ENCODE measurements around the gene NQO1. TPM values are rescaled to one million over a fixed set of nuclear protein-coding genes. Genes with fewer than 3 reads are reported as not detected.

NQO1 gene
- total RNA-seq, 3 donors from 2014 or later, result 116 to 188 (median 133) TPM

- H3K27ac ChIP-seq, result no peak overlapping the region
- no peaks in the 10 kb centered on the region for H3K9me3 ChIP-seq
- no peak overlapping the region for H3K4me3 ChIP-seq
- DNase-seq (ENCODE audit: low spot score in 2 of 2), result no peak
- H3K4me1 ChIP-seq, result no peaks in the 10 kb centered on the region
- H3K27me3 ChIP-seq, result no peaks in the 10 kb centered on the region
- H3K36me3 ChIP-seq, result no peaks in the 10 kb centered on the region
- intact Hi-C loops (cut with DNase I; ENCODE audit: low total_unique reads), result no loop called here
- TF ChIP-seq POLR2AphosphoS5 (IDR thresholded peaks at IDR 0.05), result no peak
- TF ChIP-seq, protein P1, sequence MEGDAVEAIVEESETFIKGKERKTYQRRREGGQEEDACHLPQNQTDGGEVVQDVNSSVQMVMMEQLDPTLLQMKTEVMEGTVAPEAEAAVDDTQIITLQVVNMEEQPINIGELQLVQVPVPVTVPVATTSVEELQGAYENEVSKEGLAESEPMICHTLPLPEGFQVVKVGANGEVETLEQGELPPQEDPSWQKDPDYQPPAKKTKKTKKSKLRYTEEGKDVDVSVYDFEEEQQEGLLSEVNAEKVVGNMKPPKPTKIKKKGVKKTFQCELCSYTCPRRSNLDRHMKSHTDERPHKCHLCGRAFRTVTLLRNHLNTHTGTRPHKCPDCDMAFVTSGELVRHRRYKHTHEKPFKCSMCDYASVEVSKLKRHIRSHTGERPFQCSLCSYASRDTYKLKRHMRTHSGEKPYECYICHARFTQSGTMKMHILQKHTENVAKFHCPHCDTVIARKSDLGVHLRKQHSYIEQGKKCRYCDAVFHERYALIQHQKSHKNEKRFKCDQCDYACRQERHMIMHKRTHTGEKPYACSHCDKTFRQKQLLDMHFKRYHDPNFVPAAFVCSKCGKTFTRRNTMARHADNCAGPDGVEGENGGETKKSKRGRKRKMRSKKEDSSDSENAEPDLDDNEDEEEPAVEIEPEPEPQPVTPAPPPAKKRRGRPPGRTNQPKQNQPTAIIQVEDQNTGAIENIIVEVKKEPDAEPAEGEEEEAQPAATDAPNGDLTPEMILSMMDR (IDR thresholded peaks at IDR 0.05), result no peak
- no peak for TF ChIP-seq POLR2A (IDR thresholded peaks at IDR 0.05)
Observed at GRCh38 chr16:69768666-69769065, 42.3 kb upstream of the NQO1 start.

DNA sequence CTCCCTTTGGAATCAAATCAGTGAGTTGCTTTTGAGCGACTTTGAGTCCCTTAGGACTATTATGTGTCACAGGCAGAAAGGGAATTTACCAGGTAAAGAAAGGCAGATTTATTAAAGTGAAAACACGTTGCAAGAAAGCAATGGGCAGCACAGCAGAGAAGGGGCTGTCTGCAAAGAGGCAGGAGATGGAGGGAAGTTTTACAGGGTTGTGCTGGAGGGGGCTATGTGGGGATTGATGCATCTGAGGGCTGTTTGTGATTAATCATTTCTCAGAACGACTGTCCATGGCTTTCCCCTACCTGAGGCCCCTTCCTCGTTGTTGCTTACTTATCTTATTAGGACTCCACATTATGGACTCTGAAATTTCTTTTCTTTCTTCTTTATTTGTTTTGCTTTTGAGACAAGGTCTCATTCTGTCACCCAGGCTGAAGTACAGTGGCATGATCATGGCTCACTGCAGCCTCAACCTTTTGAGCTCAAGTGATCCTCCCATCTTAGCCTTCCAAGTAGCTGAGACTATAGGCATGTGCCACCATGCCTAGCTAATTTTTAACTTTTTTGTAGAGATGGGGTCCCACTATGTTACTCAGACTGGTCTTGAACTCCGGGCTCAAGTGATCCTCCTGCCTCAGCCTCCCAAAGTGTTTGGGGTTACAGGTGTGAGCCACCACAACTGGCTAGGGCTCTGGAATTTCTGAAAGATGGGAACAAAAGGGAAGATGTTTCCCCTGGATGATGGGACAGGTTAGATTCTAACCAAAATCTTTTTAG is 41.3 kb upstream of the NQO1 start:
- H3K36me3 ChIP-seq, result no peaks in the 10 kb centered on the region

DNA sequence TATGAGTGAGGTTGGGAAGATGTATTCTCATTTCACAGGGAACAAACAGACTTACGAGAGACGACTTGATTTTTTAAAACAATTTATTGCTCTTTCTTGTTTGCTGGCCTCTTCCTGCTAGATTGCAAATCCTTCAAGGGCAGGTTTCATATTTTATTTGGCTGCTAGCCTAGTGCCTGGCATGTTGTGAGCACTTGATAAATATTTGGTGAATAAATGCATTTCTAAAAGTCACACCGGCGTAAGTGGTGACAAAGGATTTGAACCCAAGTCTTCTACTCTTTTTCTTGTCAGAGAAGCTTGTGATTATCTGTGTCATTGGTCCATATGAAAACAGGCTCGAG is 37.2 kb upstream of the NQO1 start:
- no peaks in the 10 kb centered on the region for H3K9me3 ChIP-seq
- peak overlapping the region in 1 of 2 donors; percentile 93 for H3K27ac ChIP-seq
- H3K4me3 ChIP-seq, result peak overlapping the region in 2 of 3 donors; percentile 91 to 95
- H3K27me3 ChIP-seq, result no peaks in the 10 kb centered on the region
- no peaks in the 10 kb centered on the region for H3K36me3 ChIP-seq
- H3K4me1 ChIP-seq, result peaks cover 0 to 5% of the 10 kb centered on the region in 2 donors
- DNase-seq (ENCODE audit: low spot score in 2 of 2), result no peak
- intact Hi-C loops (cut with DNase I; ENCODE audit: low total_unique reads), result no loop called here
- TF ChIP-seq POLR2A (IDR thresholded peaks at IDR 0.05) (no peak), POLR2AphosphoS5 (IDR thresholded peaks at IDR 0.05) (no peak)
- TF ChIP-seq, protein P1 (IDR thresholded peaks at IDR 0.05), result no peak

More for the DNA sequence above, 41.3 kb upstream of the NQO1 start:
- TF ChIP-seq POLR2AphosphoS5 (IDR thresholded peaks at IDR 0.05), result no peak
- TF ChIP-seq POLR2A (IDR thresholded peaks at IDR 0.05), result no peak
- TF ChIP-seq, protein P1 (IDR thresholded peaks at IDR 0.05), result no peak
- no peaks in the 10 kb centered on the region for H3K27me3 ChIP-seq
- DNase-seq (ENCODE audit: low spot score in 2 of 2), result no peak
- H3K4me3 ChIP-seq, result no peak overlapping the region
- no peaks in the 10 kb centered on the region for H3K4me1 ChIP-seq
- intact Hi-C loops (cut with DNase I; ENCODE audit: low total_unique reads), result no loop called here
- H3K9me3 ChIP-seq, result no peaks in the 10 kb centered on the region
- no peak overlapping the region for H3K27ac ChIP-seq

GRCh38 chr16:69762814-69763598 is 36.6 kb upstream of the NQO1 start:
- peak overlapping the region; percentile 89 to 95 (median 91) for H3K4me3 ChIP-seq
- intact Hi-C loops (cut with DNase I; ENCODE audit: low total_unique reads), result no loop called here
- no peaks in the 10 kb centered on the region for H3K9me3 ChIP-seq
- no peaks in the 10 kb centered on the region for H3K36me3 ChIP-seq
- peak overlapping the region; percentile 93 to 97 for H3K27ac ChIP-seq
- TF ChIP-seq, protein P1 (IDR thresholded peaks at IDR 0.05), result no peak
- TF ChIP-seq POLR2AphosphoS5 (IDR thresholded peaks at IDR 0.05), result no peak
- TF ChIP-seq POLR2A (IDR thresholded peaks at IDR 0.05), result no peak
- DNase-seq (ENCODE audit: low spot score in 2 of 2), result no peak
- no peaks in the 10 kb centered on the region for H3K27me3 ChIP-seq
- H3K4me1 ChIP-seq, result peaks cover 0 to 5% of the 10 kb centered on the region in 2 donors
